ENCODE measurements around the gene CCNDBP1. TPM values are rescaled to one million over a fixed set of nuclear protein-coding genes. Genes with fewer than 3 reads are reported as not detected.

The CCNDBP1 gene
- total RNA-seq, 2 donors from 2014 or later, result 73.5 to 93.6 TPM

GRCh38 chr15:43232289-43232874 lies 47.2 kb downstream of the CCNDBP1 start:
- DNase-seq (no peak), ATAC-seq (no peak)
- peaks cover 30% of the 10 kb centered on the region for H3K27me3 Mint-ChIP-seq
- H3K36me3 Mint-ChIP-seq (ENCODE audit: low read depth), result no peaks in the 10 kb centered on the region
- H3K4me3 Mint-ChIP-seq, result no peak overlapping the region
- H3K9me3 ChIP-seq (ENCODE audit: control insufficient read depth, low read length, poor library complexity, severe bottlenecking), result no peaks in the 10 kb centered on the region
- H3K4me1 Mint-ChIP-seq, result peaks cover 7% of the 10 kb centered on the region
- peak overlapping the region; percentile 29 for H3K27ac Mint-ChIP-seq

GRCh38 chr15:43235536-43235935 lies 50.3 kb downstream of the CCNDBP1 start:
- Mint-ChIP-seq H3K36me3 (ENCODE audit: low read depth) (no peaks in the 10 kb centered on the region), H3K27me3 (peaks cover 41% of the 10 kb centered on the region), H3K27ac (no peak overlapping the region), H3K4me1 (peaks cover 7% of the 10 kb centered on the region), H3K4me3 (no peak overlapping the region)
- no peak for ATAC-seq
- H3K9me3 ChIP-seq (ENCODE audit: control insufficient read depth, low read length, poor library complexity, severe bottlenecking), result no peaks in the 10 kb centered on the region
- DNase-seq, result no peak

GRCh38 chr15:43237842-43238470 lies 52.8 kb downstream of the CCNDBP1 start:
- H3K9me3 ChIP-seq (ENCODE audit: control insufficient read depth, low read length, poor library complexity, severe bottlenecking), result no peaks in the 10 kb centered on the region
- Mint-ChIP-seq H3K27ac (no peak overlapping the region), H3K36me3 (ENCODE audit: low read depth) (no peaks in the 10 kb centered on the region), H3K27me3 (peaks cover 54% of the 10 kb centered on the region), H3K4me1 (peaks cover 7% of the 10 kb centered on the region), H3K4me3 (no peak overlapping the region)
- DNase-seq (no peak), ATAC-seq (no peak)

- ATAC-seq, result no peak
- H3K4me3 Mint-ChIP-seq, result no peak overlapping the region
These were observed 53.5 kb downstream of the CCNDBP1 start for GRCh38 chr15:43238671-43239131.

GRCh38 chr15:43239732-43240491 lies 54.7 kb downstream of the CCNDBP1 start:
- DNase-seq (no peak), ATAC-seq (no peak)
- Mint-ChIP-seq H3K4me1 (peaks cover 7% of the 10 kb centered on the region), H3K4me3 (no peak overlapping the region), H3K36me3 (ENCODE audit: low read depth) (no peaks in the 10 kb centered on the region), H3K27ac (no peak overlapping the region), H3K27me3 (peaks cover 63% of the 10 kb centered on the region)
- H3K9me3 ChIP-seq (ENCODE audit: control insufficient read depth, low read length, poor library complexity, severe bottlenecking), result no peaks in the 10 kb centered on the region

More at GRCh38 chr15:43238671-43239131, 53.5 kb downstream of the CCNDBP1 start:
- H3K27ac Mint-ChIP-seq, result no peak overlapping the region
- H3K9me3 ChIP-seq (ENCODE audit: control insufficient read depth, low read length, poor library complexity, severe bottlenecking), result no peaks in the 10 kb centered on the region
- H3K27me3 Mint-ChIP-seq, result peaks cover 57% of the 10 kb centered on the region
- no peak for DNase-seq
- no peaks in the 10 kb centered on the region for H3K36me3 Mint-ChIP-seq (ENCODE audit: low read depth)
- H3K4me1 Mint-ChIP-seq, result peaks cover 7% of the 10 kb centered on the region

- no peak for DNase-seq
- H3K9me3 ChIP-seq (ENCODE audit: control insufficient read depth, low read length, poor library complexity, severe bottlenecking), result no peaks in the 10 kb centered on the region
- Mint-ChIP-seq H3K27me3 (peaks cover 61% of the 10 kb centered on the region), H3K27ac (no peak overlapping the region), H3K4me3 (no peak overlapping the region), H3K36me3 (ENCODE audit: low read depth) (no peaks in the 10 kb centered on the region), H3K4me1 (peaks cover 4% of the 10 kb centered on the region)
- ATAC-seq, result no peak
These were observed 55.9 kb downstream of the CCNDBP1 start for GRCh38 chr15:43241100-43241499.

GRCh38 chr15:43242616-43243015 lies 57.4 kb downstream of the CCNDBP1 start:
- H3K4me3 Mint-ChIP-seq, result no peak overlapping the region
- H3K9me3 ChIP-seq (ENCODE audit: control insufficient read depth, low read length, poor library complexity, severe bottlenecking), result no peaks in the 10 kb centered on the region
- DNase-seq (no peak), ATAC-seq (no peak)
- H3K4me1 Mint-ChIP-seq, result peaks cover 2% of the 10 kb centered on the region
- peaks cover 56% of the 10 kb centered on the region for H3K27me3 Mint-ChIP-seq
- H3K27ac Mint-ChIP-seq, result no peak overlapping the region
- no peaks in the 10 kb centered on the region for H3K36me3 Mint-ChIP-seq (ENCODE audit: low read depth)

GRCh38 chr15:43243020-43243645 lies 57.9 kb downstream of the CCNDBP1 start:
- H3K36me3 Mint-ChIP-seq (ENCODE audit: low read depth), result no peaks in the 10 kb centered on the region
- H3K4me1 Mint-ChIP-seq, result peaks cover 2% of the 10 kb centered on the region
- no peak overlapping the region for H3K27ac Mint-ChIP-seq
- peaks cover 51% of the 10 kb centered on the region for H3K27me3 Mint-ChIP-seq
- H3K4me3 Mint-ChIP-seq, result no peak overlapping the region
- no peak for ATAC-seq
- H3K9me3 ChIP-seq (ENCODE audit: control insufficient read depth, low read length, poor library complexity, severe bottlenecking), result no peaks in the 10 kb centered on the region
- DNase-seq, result no peak

GRCh38 chr15:43244092-43244491 lies 58.9 kb downstream of the CCNDBP1 start:
- no peaks in the 10 kb centered on the region for H3K9me3 ChIP-seq (ENCODE audit: control insufficient read depth, low read length, poor library complexity, severe bottlenecking)
- peaks cover 42% of the 10 kb centered on the region for H3K27me3 Mint-ChIP-seq
- ATAC-seq, result no peak
- no peak overlapping the region for H3K4me3 Mint-ChIP-seq
- DNase-seq, result no peak
- no peaks in the 10 kb centered on the region for H3K4me1 Mint-ChIP-seq
- no peaks in the 10 kb centered on the region for H3K36me3 Mint-ChIP-seq (ENCODE audit: low read depth)
- no peak overlapping the region for H3K27ac Mint-ChIP-seq

GRCh38 chr15:43246261-43246774 lies 61.1 kb downstream of the CCNDBP1 start:
- Mint-ChIP-seq H3K27ac (no peak overlapping the region), H3K4me1 (no peaks in the 10 kb centered on the region), H3K4me3 (no peak overlapping the region), H3K27me3 (peaks cover 22% of the 10 kb centered on the region), H3K36me3 (ENCODE audit: low read depth) (no peaks in the 10 kb centered on the region)
- H3K9me3 ChIP-seq (ENCODE audit: control insufficient read depth, low read length, poor library complexity, severe bottlenecking), result no peaks in the 10 kb centered on the region
- ATAC-seq (no peak), DNase-seq (no peak)

Other genes starting within 250 kb of the CCNDBP1 start
- 10 to 100 TPM; 42.4 to 56.7 TPM for gene UBR1, start 79.4 kb upstream of the CCNDBP1 start, total RNA-seq
- gene TMEM62, start 51.8 kb upstream of the CCNDBP1 start, total RNA-seq, result 10 to 100 TPM; 22.9 to 26.7 TPM
- gene EPB42, start 35.6 kb downstream of the CCNDBP1 start, total RNA-seq, result not detected
- not detected for gene TGM5, start 81.5 kb downstream of the CCNDBP1 start, total RNA-seq
- gene TGM7, start 116.9 kb downstream of the CCNDBP1 start, total RNA-seq, result not detected
- gene LCMT2, start 145.2 kb downstream of the CCNDBP1 start, total RNA-seq, result 1 to 10 TPM; 9.0 to 9.4 TPM
- gene ZSCAN29, start 185.6 kb downstream of the CCNDBP1 start, total RNA-seq, result 10 to 100 TPM; 12.5 to 15.9 TPM
- gene TUBGCP4, start 185.7 kb downstream of the CCNDBP1 start, total RNA-seq, result 10 to 100 TPM; 11.0 to 13.1 TPM

Data from T-helper 17 cell (primary cell).